GM18526 (cell line): ENCODE results near the gene AP2S1.

ENCODE experiments used
- POLR2A ChIP-seq: IDR thresholded peaks from 3 replicates; pipeline ENCODE4 v1.6.1; 2011; ENCODE audit not compliant: insufficient read length; ENCODE audit errors: extremely low read depth

AP2S1 gene

DNA sequence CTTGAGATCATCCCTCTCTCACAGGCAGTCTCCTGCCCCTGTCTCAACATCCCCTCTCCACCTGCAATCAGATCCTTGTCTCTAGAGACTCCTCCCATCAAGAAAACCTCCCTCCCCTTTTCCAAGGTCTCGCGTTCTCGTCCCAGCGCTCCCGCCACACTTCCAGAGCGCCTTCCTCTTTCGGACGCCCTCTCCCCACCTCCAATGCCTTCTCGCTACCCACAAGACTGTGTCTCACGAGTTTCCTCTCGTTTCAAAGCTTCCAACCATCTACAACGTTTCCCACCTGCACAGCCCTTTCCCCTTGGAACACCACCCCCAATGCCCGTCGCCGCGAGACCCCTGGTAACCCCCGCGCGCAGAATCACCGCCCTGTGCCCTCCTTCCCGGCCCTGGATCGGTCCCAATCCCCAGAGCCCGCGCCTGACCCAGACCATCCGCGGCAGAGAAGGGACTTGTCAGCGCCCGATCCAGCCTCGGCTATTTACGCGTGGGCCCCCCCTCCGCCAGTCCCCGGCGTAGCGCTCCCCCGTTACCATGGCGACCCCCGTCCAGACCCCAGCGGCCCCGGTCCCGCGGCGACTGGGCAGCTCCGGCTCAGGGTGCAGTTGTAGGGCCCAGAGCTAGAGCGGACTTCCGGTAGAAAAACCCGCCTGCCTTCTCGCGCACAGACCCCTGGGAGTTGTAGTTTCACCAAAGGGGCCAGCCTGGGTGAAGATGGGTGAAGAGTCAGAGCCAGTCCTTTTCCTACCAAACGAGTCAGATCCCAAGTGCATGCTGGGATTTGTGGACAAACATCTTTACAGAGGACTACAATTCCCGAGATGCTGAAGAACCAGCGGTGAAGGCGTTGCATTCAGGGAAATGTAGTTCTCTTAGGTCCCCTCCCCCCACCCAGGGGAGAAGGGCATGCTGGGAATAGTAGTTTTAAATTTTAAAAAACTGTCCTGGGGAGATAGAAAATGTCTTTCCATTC lies at the start of gene AP2S1:
Gene AP2S1, minus strand, starts transcription at position 619 of the 976 bp plus-strand sequence. Its CDS starts 80 bp downstream, at position 539.
- peak; percentile 77 for TF ChIP-seq POLR2A

DNA sequence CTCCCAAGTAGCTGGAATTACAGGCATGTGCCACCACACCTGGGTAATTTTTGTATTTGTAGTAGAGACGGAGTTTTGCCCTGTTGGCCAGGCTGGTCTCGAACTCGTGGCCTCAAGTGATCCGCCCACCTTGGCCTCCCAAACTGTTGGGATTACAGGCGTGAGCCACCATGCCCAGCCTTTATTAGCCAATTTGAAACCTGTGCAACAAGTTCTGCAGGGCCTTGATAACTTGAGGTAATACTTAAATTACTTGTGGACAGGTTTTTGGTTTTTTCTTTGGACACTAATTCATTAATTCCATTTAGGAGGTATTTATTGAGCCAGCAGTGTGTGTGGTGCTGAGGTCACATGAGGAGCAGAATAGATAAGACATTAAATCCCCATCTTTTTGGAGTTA lies 49.7 kb upstream of the AP2S1 start:
- TF ChIP-seq POLR2A = no peak

- no peak for TF ChIP-seq POLR2A
Measured at GRCh38 chr19:46898731-46899130, 48.1 kb upstream of the AP2S1 start.

DNA sequence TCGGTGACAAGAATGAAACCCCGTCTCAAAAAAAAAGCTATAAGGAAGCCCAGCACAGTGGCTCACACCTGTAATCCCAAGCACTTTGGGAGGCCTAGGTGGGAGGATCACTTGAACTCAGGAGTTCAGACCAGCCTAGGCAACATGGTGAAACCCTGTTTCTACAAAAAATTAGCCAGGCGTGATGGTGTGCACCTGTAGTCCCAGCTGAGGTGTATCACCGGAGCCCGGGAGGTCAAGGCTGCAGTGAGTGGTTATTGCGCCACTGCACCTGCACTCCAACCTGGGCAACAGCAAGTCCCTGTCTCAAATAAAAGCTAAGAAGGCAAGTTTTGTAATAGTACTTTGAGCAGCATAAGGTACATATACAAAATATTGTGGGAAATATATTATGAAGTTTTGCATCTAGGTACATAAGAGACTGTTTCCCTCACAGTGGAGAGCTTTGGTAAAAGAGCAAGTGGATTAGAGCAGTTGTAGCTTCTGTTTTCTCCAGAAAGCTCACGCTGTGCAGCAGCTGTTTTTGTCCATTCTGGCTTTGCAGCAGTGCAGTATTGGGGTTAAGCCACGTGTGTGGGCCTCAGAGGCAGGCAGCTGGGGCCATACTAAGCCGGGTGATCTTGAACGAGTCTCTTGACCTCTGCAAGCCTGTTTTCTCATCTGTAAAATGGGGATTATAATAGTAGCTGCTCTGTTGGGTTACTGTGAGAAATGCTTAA lies 45.6 kb upstream of the AP2S1 start:
- no peak for TF ChIP-seq POLR2A

DNA sequence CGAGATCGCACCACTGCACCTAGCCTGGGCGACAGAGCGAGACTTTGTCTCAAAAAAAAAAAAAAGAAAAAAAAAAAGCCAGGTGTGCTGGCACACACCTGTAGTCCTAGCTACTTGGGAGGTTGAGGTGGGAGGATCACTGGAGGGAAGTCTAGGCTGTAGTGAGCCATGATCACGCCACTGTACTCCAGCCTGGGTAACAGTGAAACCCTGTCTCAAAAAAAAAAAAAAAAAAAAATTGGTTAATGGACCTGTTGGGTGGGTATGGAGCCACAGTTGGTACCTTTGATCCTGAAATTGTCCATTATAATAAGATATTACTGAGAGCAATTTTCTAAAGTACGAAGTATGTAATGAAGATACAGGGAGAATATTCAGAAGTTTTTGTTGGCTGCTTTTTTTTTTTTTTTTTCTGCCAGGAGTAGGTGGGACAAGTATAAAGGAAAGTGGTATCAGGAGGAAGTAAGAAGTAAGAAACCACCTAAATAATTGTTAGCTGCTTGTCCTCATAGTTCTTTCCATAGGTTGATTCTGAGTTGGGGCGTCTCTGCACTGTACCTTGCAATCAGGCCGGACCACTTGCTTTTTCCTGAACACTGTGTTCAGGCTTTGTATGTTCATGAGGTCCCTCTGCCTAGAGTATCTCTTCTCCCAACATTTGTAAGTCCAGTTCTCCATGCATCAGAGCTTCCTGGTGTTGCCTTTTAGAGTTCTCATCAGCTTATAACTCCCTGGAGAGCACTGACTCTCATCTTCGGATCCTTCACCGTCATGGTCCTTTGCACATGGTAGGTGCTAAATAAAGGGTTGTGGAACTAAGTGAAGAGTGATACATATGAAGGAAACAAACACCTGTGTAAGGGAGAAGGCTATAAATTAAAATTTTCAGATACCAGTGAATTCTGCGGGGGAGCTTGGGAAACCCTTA lies 41.9 kb upstream of the AP2S1 start:
- TF ChIP-seq POLR2A = no peak

GRCh38 chr19:46890423-46891170 lies 40.0 kb upstream of the AP2S1 start:
- no peak for TF ChIP-seq POLR2A

GRCh38 chr19:46887240-46887782 lies 36.7 kb upstream of the AP2S1 start:
- TF ChIP-seq POLR2A = no peak

- TF ChIP-seq POLR2A = no peak
Measured at GRCh38 chr19:46886546-46887239, 36.0 kb upstream of the AP2S1 start.

- TF ChIP-seq POLR2A = no peak
Measured at GRCh38 chr19:46885411-46885810, 34.8 kb upstream of the AP2S1 start.

DNA sequence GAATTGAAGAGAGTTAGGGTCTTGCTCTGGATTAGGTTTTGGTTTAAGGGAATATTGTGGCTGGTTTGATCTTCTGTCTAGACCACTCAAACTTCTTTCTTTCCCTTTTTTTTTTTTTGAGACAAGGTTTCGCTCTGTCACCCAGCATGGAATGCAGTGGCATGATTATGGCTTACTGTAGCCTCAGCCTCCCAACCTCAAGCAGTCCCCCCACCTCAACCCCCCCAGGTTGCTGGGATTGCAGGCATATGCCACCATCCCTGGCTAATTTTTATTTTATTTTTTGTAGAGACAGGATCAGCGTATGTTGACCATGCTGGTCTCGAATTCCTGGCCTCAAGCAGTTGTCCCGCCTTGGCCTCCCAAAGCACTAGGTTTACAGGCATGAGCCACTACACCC lies 31.4 kb upstream of the AP2S1 start:
- TF ChIP-seq POLR2A = no peak

DNA sequence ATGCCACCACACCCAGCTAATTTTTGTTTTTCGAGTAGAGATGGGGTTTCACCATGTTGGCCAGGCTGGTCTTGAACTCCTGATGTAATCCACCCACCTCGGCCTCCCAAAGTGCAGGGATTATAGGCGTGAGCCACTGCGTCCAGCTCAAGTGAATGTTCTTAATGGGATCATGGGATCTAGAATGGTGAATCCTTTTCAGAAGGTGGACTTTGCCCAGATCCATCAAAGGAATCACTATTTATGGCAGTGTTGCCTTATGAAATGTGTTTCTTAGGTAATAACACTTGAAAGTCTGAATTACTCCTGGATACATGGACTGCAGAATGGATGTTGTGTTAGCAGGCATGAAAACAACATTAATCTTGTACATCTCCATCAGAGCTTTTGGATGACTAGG lies 30.4 kb upstream of the AP2S1 start:
- TF ChIP-seq POLR2A = no peak

DNA sequence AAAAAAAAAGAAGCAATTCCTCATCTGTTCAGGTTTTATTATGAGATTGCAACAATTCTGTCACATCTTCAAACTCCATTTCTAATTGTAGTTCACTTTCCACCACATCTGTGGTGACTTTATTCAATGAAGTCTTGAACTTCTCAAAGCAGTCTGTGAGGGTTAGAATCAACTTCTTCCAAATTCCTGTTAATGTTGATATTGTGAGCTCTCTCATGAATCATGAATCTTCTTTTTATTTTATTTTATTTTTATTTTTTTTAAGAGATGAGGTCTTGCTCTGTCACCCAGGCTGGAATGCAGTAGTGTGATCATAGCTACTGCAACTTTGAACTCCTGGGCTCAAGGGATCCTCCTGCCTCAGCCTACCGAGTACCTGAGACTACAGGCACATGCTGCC lies 29.8 kb upstream of the AP2S1 start:
- TF ChIP-seq POLR2A = no peak

DNA sequence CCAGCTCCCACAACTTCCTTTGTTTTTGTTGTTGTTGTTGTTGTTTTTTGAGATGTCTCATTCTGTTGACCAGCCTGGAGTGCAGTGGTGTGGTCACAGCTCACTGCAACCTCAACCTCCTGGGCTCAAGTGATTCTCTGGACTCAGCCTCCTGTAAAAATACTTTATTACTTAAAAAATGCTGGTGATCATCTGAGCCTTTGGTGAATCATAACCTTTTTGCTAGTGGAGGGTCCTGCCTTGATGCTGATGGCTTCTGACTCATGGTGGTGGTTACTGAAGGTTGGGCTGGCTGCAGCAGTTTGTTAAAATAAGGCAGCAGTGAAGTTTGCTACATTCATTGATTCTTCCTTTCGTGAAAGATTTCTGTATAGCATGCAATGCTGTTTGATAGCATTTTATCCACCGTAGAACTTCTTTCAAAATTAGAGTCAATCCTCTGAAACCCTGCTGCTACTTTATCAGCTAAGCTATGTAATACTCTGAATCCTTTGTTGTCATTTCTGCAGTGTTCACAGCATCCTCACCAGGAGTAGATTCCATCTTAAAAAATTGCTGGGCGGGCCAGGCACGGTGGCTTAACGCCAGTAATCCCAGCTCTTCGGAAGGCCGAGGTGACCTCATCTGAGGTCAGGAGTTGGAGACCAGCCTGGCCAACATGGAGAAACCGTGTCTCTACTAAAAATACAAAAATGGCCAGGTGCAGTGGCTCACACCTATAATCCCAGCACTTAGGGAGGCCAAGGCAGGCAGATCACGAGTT lies 28.1 kb upstream of the AP2S1 start:
- TF ChIP-seq POLR2A = no peak
